CD14-positive monocyte (primary cell): Measurements from ENCODE around the gene CHRNA3. TPM values are rescaled to one million over a fixed set of nuclear protein-coding genes. Genes with fewer than 3 reads are reported as not detected.

Experiments used
- DNase-seq, 3 donors: peaks; one replicate each; pipeline ENCODE4 v3.0.0-alpha.2; 2011 to 2022
- H2AFZ ChIP-seq: 2 replicates; pipeline ENCODE4 v1.6.0; 2012; ENCODE audit warnings: mild to moderate bottlenecking, low read depth, low read length, inconsistent platforms; ENCODE audit not compliant: insufficient read depth, poor library complexity, severe bottlenecking
- H3K27ac ChIP-seq, 2 donors: 1 replicate in 1 of 2; 2 replicates in 1 of 2; pipeline ENCODE4 v1.5.1; 2012 to 2013; ENCODE audit warnings: low read length in 2 of 2, control low read depth in 1 of 2, inconsistent platforms in 1 of 2, low read depth in 1 of 2, mild to moderate bottlenecking in 1 of 2
- H3K27me3 ChIP-seq, 2 donors: one replicate each; pipeline versions ENCODE4 v1.6.0 to v1.6.1; 2011 to 2013; ENCODE audit warnings: low read length in 2 of 2; ENCODE audit not compliant: control insufficient read depth in 2 of 2, insufficient read depth in 2 of 2
- H3K36me3 ChIP-seq, 2 donors: replicated peaks in 1 of 2; 1 replicate in 1 of 2; 2 replicates in 1 of 2; pipeline versions ENCODE4 v1.5.1 to v1.6.1; 2012 to 2013; ENCODE audit warnings: low read length in 2 of 2, control low read depth in 1 of 2, inconsistent platforms in 1 of 2, mild to moderate bottlenecking in 1 of 2; ENCODE audit not compliant: insufficient read depth in 2 of 2, control insufficient read depth in 1 of 2
- H3K4me1 ChIP-seq, 2 donors: 1 replicate in 1 of 2; 2 replicates in 1 of 2; pipeline versions ENCODE4 v1.5.1 to v1.6.1; 2012 to 2013; ENCODE audit warnings: low read length in 2 of 2, control low read depth in 1 of 2, inconsistent platforms in 1 of 2, mild to moderate bottlenecking in 1 of 2, moderate library complexity in 1 of 2; ENCODE audit not compliant: insufficient read depth in 2 of 2, control insufficient read depth in 1 of 2
- H3K4me2 ChIP-seq: replicated peaks from 2 replicates; pipeline ENCODE3; 2012; ENCODE audit warnings: low read length, moderate library complexity, mild to moderate bottlenecking; ENCODE audit not compliant: poor library complexity, severe bottlenecking; ENCODE audit errors: extremely low read depth
- H3K4me3 ChIP-seq, 3 experiments: fragments of 200-600 bp in 1 of 3; sonication (generic) in 1 of 3; replicated peaks in 1 of 3; 1 replicate in 2 of 3; 2 replicates in 1 of 3; pipeline ENCODE4 v1.5.1; 2011 to 2013; ENCODE audit warnings: low read length in 3 of 3, mild to moderate bottlenecking in 3 of 3, control low read depth in 2 of 3, low read depth in 2 of 3, inconsistent platforms in 1 of 3, moderate library complexity in 1 of 3
- H3K79me2 ChIP-seq: 2 replicates; pipeline ENCODE4 v1.6.0; 2012; ENCODE audit warnings: mild to moderate bottlenecking, control low read depth, inconsistent platforms, low read length, moderate library complexity; ENCODE audit not compliant: insufficient read depth
- H3K9ac ChIP-seq: 2 replicates; pipeline ENCODE4 v1.6.0; 2017; ENCODE audit warnings: low read length, mild to moderate bottlenecking; ENCODE audit not compliant: insufficient read depth, poor library complexity, severe bottlenecking
- H3K9me3 ChIP-seq, 2 donors: replicated peaks in 1 of 2; 1 replicate in 1 of 2; 2 replicates in 1 of 2; pipeline versions ENCODE4 v1.5.1 to v1.6.1; 2012 to 2013; ENCODE audit warnings: low read length in 2 of 2, control low read depth in 1 of 2; ENCODE audit not compliant: control insufficient read depth in 1 of 2, insufficient read depth in 1 of 2
- H4K20me1 ChIP-seq: 2 replicates; pipeline ENCODE4 v1.6.0; 2012; ENCODE audit warnings: mild to moderate bottlenecking, low read length, control low read depth, moderate library complexity; ENCODE audit not compliant: insufficient read depth
- H3K27ac Mint-ChIP-seq, 7 donors: one replicate each; pipeline ENCODE4 v1.8.0; 2020; ENCODE audit warnings: mild to moderate bottlenecking in 7 of 7, mixed read lengths in 7 of 7, moderate library complexity in 6 of 7, inconsistent platforms in 2 of 7
- H3K27me3 Mint-ChIP-seq, 3 donors: one replicate each; pipeline ENCODE4 v1.8.0; 2021 to 2022; ENCODE audit warnings: low read depth in 3 of 3, mild to moderate bottlenecking in 3 of 3, mixed read lengths in 3 of 3, moderate library complexity in 3 of 3, inconsistent platforms in 1 of 3
- H3K36me3 Mint-ChIP-seq, 2 donors: one replicate each; pipeline ENCODE4 v1.8.0; 2020; ENCODE audit warnings: mixed read lengths in 2 of 2, inconsistent platforms in 1 of 2, mild to moderate bottlenecking in 1 of 2
- H3K4me1 Mint-ChIP-seq: one replicate; pipeline ENCODE4 v1.8.0; 2020; ENCODE audit warnings: mild to moderate bottlenecking, mixed read lengths
- H3K4me3 Mint-ChIP-seq, 2 donors: one replicate each; pipeline ENCODE4 v1.8.0; 2020; ENCODE audit warnings: mild to moderate bottlenecking in 2 of 2, mixed read lengths in 2 of 2, moderate library complexity in 1 of 2
- H3K9me3 Mint-ChIP-seq, 7 donors: one replicate each; pipeline ENCODE4 v1.8.0; 2020 to 2022; ENCODE audit warnings: mixed read lengths in 7 of 7, mild to moderate bottlenecking in 6 of 7, moderate library complexity in 6 of 7, inconsistent platforms in 2 of 7
- WGBS: methylation state at CpG from one replicate; pipeline ENCODE4 v1.1.5; 2013; ENCODE audit warnings: missing lambda C conversion rate; ENCODE audit not compliant: insufficient coverage; 5-methylcytosine and 5-hydroxymethylcytosine counted together
- intact Hi-C, 2 donors: fragments of 100-400 bp; cut with micrococcal nuclease; formaldehyde crosslinking; loops; one replicate each; pipeline versions ENCODE4 v1.15.0 to v1.15.1; 2023
- polyA plus RNA-seq, 3 donors: library from polyadenylated mRNA; depleted of rRNA in 1 of 3; unstranded in 2 of 3; stranded (reverse) in 1 of 3; fragments of 300-500 nt in 2 of 3; fragments of >200 nt in 1 of 3; fragmentation: Illumina TruSeq in 2 of 3; gene quantifications; 1 replicate in 2 of 3; 2 replicates in 1 of 3; pipeline ENCODE4 v1.2.3, GENCODE V29; 2012 to 2021
- TF ChIP-seq, protein P1 (sequence below): fragments of 200-600 bp; IDR thresholded peaks from one replicate; pipeline ENCODE4 v1.8.0; 2022; ENCODE audit warnings: antibody characterized with exemption, mild to moderate bottlenecking

The CHRNA3 gene
- polyA plus RNA-seq, 3 donors, result not detected

- H3K4me3 ChIP-seq, result no peak overlapping the region
- TF ChIP-seq, protein P1, sequence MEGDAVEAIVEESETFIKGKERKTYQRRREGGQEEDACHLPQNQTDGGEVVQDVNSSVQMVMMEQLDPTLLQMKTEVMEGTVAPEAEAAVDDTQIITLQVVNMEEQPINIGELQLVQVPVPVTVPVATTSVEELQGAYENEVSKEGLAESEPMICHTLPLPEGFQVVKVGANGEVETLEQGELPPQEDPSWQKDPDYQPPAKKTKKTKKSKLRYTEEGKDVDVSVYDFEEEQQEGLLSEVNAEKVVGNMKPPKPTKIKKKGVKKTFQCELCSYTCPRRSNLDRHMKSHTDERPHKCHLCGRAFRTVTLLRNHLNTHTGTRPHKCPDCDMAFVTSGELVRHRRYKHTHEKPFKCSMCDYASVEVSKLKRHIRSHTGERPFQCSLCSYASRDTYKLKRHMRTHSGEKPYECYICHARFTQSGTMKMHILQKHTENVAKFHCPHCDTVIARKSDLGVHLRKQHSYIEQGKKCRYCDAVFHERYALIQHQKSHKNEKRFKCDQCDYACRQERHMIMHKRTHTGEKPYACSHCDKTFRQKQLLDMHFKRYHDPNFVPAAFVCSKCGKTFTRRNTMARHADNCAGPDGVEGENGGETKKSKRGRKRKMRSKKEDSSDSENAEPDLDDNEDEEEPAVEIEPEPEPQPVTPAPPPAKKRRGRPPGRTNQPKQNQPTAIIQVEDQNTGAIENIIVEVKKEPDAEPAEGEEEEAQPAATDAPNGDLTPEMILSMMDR, result no peak
- DNase-seq, result no peak
- no peak overlapping the region for H2AFZ ChIP-seq
- WGBS, result 91% methylated on average over 1 of the region's 2 CpGs
- intact Hi-C loops, result no loop called here
- H3K79me2 ChIP-seq, result no peaks in the 10 kb centered on the region
- peaks cover 0 to 17% of the 10 kb centered on the region in 2 donors for H3K27me3 ChIP-seq
- peaks cover 3 to 14% (median 8%) of the 10 kb centered on the region in 7 donors for H3K9me3 Mint-ChIP-seq
- peaks cover 9 to 12% of the 10 kb centered on the region in 2 donors for H3K4me1 ChIP-seq
- no peaks in the 10 kb centered on the region for H3K36me3 Mint-ChIP-seq
- H3K27ac Mint-ChIP-seq, result no peak overlapping the region
- H3K4me3 Mint-ChIP-seq, result no peak overlapping the region
- no peaks in the 10 kb centered on the region for H3K36me3 ChIP-seq
- peaks cover 11 to 24% (median 21%) of the 10 kb centered on the region in 3 donors for H3K27me3 Mint-ChIP-seq
- H3K9ac ChIP-seq, result no peak overlapping the region
- H3K9me3 ChIP-seq, result peaks cover 4 to 9% of the 10 kb centered on the region in 2 donors
- no peak overlapping the region for H3K4me2 ChIP-seq
- H3K27ac ChIP-seq, result no peak overlapping the region
- H4K20me1 ChIP-seq, result no peaks in the 10 kb centered on the region
- peaks cover 10% of the 10 kb centered on the region for H3K4me1 Mint-ChIP-seq
Measured at GRCh38 chr15:78636378-78636859, 15.6 kb upstream of the CHRNA3 start.

- H3K9me3 ChIP-seq, result peaks cover 4 to 9% of the 10 kb centered on the region in 2 donors
- H3K9ac ChIP-seq, result no peak overlapping the region
- H4K20me1 ChIP-seq, result no peaks in the 10 kb centered on the region
- no peaks in the 10 kb centered on the region for H3K36me3 ChIP-seq
- no peak for DNase-seq
- 92% methylated on average over 10 of the region's 10 CpGs for WGBS
- peaks cover 0 to 1% of the 10 kb centered on the region in 2 donors for H3K4me1 ChIP-seq
- Mint-ChIP-seq H3K4me1 (peaks cover 1% of the 10 kb centered on the region), H3K4me3 (no peak overlapping the region), H3K9me3 (peaks cover 3 to 12% (median 8%) of the 10 kb centered on the region in 7 donors), H3K36me3 (no peaks in the 10 kb centered on the region), H3K27ac (no peak overlapping the region), H3K27me3 (peaks cover 4 to 17% (median 10%) of the 10 kb centered on the region in 3 donors)
- no peak overlapping the region for H3K4me3 ChIP-seq
- no peak overlapping the region for H3K27ac ChIP-seq
- intact Hi-C loops, result no loop called here
- H3K4me2 ChIP-seq, result no peak overlapping the region
- no peak overlapping the region for H2AFZ ChIP-seq
- no peaks in the 10 kb centered on the region for H3K79me2 ChIP-seq
- TF ChIP-seq, protein P1, result no peak
- peaks cover 0 to 8% of the 10 kb centered on the region in 2 donors for H3K27me3 ChIP-seq
Measured at GRCh38 chr15:78635346-78635745, 14.6 kb upstream of the CHRNA3 start.
